LNCAP (cell line): Measurements from ENCODE around the gene HNRNPLL.

Experiments
- TF ChIP-seq, protein P1 (sequence below): fragments of 450-650 bp; IDR thresholded peaks from 2 replicates; pipeline ENCODE4 v1.5.1; 2017; ENCODE audit warnings: mild to moderate bottlenecking

The HNRNPLL gene

DNA sequence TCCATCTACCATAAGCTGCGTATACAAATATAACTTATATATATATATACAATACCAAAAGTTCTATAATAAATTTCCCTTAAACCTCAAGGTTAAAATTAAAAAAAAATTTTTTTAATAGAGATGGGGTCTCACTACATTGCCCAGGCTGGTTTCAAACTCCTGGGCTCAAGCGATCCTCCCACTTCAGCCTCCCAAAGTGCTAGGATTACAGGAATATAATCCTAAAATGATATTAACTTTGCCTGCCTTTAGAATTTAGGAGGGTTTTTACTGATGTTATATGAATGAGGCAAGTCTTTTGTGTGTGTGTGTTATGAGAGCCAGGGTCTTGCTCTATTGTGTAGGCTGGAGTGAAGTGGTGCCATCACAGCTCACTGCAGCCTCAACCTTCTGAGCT is 49.2 kb downstream of the HNRNPLL start:
- TF ChIP-seq, protein P1, sequence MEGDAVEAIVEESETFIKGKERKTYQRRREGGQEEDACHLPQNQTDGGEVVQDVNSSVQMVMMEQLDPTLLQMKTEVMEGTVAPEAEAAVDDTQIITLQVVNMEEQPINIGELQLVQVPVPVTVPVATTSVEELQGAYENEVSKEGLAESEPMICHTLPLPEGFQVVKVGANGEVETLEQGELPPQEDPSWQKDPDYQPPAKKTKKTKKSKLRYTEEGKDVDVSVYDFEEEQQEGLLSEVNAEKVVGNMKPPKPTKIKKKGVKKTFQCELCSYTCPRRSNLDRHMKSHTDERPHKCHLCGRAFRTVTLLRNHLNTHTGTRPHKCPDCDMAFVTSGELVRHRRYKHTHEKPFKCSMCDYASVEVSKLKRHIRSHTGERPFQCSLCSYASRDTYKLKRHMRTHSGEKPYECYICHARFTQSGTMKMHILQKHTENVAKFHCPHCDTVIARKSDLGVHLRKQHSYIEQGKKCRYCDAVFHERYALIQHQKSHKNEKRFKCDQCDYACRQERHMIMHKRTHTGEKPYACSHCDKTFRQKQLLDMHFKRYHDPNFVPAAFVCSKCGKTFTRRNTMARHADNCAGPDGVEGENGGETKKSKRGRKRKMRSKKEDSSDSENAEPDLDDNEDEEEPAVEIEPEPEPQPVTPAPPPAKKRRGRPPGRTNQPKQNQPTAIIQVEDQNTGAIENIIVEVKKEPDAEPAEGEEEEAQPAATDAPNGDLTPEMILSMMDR, result no peak

DNA sequence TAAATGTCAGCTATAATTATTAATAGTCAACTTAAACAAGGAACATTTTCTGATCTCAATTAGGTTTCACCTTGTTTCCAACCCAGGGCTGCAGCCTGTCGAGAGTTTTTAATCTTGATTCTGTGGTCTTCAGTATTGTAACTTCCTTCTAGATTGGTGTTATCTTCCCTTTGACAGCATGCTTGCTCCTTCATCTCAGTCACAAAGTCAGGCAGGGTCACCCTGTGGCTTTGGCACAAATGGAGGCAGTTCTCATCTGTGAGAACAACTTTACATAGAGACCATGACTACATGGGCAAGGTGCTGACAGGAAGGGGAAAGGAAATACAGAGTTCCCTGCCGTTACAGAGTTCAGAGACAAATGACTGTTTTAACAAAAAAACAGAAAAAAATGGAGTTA is 50.5 kb downstream of the HNRNPLL start:
- TF ChIP-seq, protein P1, result no peak

DNA sequence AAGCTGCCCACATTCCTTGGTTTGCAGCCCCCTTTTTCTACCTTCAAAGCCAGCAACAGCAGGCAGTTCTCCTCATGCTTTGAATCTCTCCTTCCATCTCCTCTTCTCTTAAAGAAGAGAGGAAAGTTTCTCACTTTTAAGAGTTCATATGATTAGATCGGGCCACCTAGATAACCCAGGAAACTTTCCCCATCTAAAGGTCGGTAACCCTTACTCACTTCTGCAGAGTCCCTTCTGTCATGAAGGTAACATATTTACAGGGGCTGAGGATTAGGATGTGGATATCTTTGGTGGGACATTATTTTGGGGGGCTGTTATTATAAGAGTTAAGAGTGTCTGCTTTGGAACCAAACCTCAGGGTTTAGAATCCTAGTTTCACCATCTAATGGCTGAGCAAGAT is 51.0 kb downstream of the HNRNPLL start:
- TF ChIP-seq, protein P1, result no peak

GRCh38 chr2:38551171-38551570 is 51.6 kb downstream of the HNRNPLL start:
- TF ChIP-seq, protein P1, result no peak

DNA sequence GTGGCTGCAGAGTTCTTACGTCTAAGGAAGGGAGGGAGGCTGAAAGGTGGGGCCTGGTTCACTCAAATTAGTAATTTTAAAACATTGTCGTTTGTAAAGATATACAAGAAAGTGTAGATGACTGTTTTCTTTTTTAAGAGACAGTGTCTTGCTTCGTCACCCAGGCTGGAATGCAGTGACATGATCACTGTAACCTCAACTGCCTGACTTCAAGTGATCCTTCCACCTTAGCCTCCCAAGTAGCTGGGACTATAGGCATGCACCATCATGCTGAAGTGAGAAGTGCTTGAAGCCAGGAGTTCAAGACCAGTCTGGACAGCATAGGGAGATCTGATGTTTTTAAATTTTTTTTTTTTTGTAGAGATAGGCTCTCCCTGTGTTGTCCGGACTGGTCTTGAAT is 52.9 kb downstream of the HNRNPLL start:
- TF ChIP-seq, protein P1, result no peak

- TF ChIP-seq, protein P1, result no peak
These were observed 53.5 kb downstream of the HNRNPLL start for GRCh38 chr2:38549071-38549704.

DNA sequence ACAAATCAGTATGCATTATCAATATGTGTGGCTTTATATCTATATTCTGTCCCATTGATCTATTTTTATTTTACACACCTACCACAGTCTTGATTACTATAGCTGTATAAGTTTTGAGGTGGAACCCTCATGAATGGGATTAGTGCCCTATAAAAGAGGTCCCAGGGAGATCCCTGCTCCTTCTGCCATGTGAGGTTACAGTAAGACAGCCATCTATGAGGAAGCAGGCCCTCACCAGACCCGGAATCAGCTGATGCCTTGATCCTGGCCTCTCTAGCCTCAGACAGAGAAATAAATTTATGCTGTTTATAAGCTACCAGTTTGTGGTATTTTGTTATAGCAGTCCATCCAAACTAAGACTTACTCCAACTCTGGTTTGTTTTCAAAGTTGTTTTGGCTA is 54.9 kb downstream of the HNRNPLL start:
- TF ChIP-seq, protein P1, result no peak

- TF ChIP-seq, protein P1, result no peak
These were observed 56.1 kb downstream of the HNRNPLL start for GRCh38 chr2:38546585-38546984.
